Testis (tissue), 3 donors: ENCODE data around the gene KRTAP5-6. TPM values are rescaled to one million over a fixed set of nuclear protein-coding genes. Genes with fewer than 3 reads are reported as not detected.

Experiments used
- DNase-seq: peaks from one replicate; pipeline ENCODE4 v3.0.0-alpha.2; 2019
- H3K27ac ChIP-seq, 2 donors: fragments of 200-600 bp; sonication (generic); one replicate each; pipeline ENCODE4 v1.5.1; 2019
- H3K27me3 ChIP-seq: fragments of 200-600 bp; sonication (generic); one replicate; pipeline ENCODE4 v1.5.1; 2019
- H3K36me3 ChIP-seq: fragments of 200-600 bp; sonication (generic); one replicate; pipeline ENCODE4 v1.5.1; 2017; ENCODE audit warnings: low read depth; ENCODE audit errors: missing control alignments
- H3K4me1 ChIP-seq: fragments of 200-600 bp; sonication (generic); one replicate; pipeline ENCODE4 v1.5.1; 2019
- H3K4me3 ChIP-seq, 2 donors: fragments of 200-600 bp; sonication (generic); one replicate each; pipeline ENCODE4 v1.5.1; 2017 to 2019
- H3K9me3 ChIP-seq: fragments of 200-600 bp; sonication (generic); one replicate; pipeline ENCODE4 v1.5.1; 2017
- CTCF ChIP-seq, 3 experiments: fragments of 450-650 bp in 2 of 3; fragments of 200-600 bp in 1 of 3; sonication (generic) in 1 of 3; IDR thresholded peaks; one replicate each; pipeline ENCODE4 v1.5.1; 2016 to 2019; ENCODE audit warnings: antibody characterized with exemption in 3 of 3, mild to moderate bottlenecking in 2 of 3, moderate library complexity in 1 of 3
- POLR2A ChIP-seq: fragments of 450-650 bp; IDR thresholded peaks from one replicate; pipeline ENCODE4 v1.6.1; 2017; ENCODE audit warnings: antibody characterized with exemption, mild to moderate bottlenecking, moderate library complexity
- WGBS, 2 donors: methylation state at CpG; one replicate each; pipeline ENCODE4 v1.1.5; 2018; 5-methylcytosine and 5-hydroxymethylcytosine counted together
- intact Hi-C: fragments of 100-400 bp; cut with DNase I; formaldehyde crosslinking; loops from one replicate; pipeline ENCODE4 v1.15.1; 2023; ENCODE audit warnings: low total_unique reads
- polyA plus RNA-seq: library from polyadenylated mRNA; stranded (reverse); fragments of 350-450 nt; fragmentation: Illumina TruSeq; extraction: RNeasy Lipid Tissue Mini Kit (QIAGEN cat#74804); gene quantifications from one replicate; pipeline ENCODE4 v1.2.3, GENCODE V29; 2014; ENCODE audit warnings: low read depth, low replicate concordance; ENCODE audit not compliant: insufficient read depth
- total RNA-seq, 2 donors: library from RNA; depleted of rRNA; stranded (reverse); fragments of >200 nt; gene quantifications; one replicate each; pipeline ENCODE4 v1.2.3, GENCODE V29; 2016

Gene KRTAP5-6
- total and polyA plus RNA-seq, 3 donors from 2014 or later, result not detected

GRCh38 chr11:1733716-1734640 lies 37.0 kb downstream of the KRTAP5-6 start:
- H3K4me3 ChIP-seq, result no peak overlapping the region
- TF ChIP-seq POLR2A (no peak), CTCF (IDR thresholded peaks at IDR 0.05) (no peak)
- H3K4me1 ChIP-seq, result no peaks in the 10 kb centered on the region
- 73 to 84% methylated on average over 28 of the region's 28 CpGs for WGBS, 2 donors
- H3K36me3 ChIP-seq, result no peaks in the 10 kb centered on the region
- no peaks in the 10 kb centered on the region for H3K9me3 ChIP-seq
- no peak overlapping the region for H3K27ac ChIP-seq
- no peaks in the 10 kb centered on the region for H3K27me3 ChIP-seq
- no peak for DNase-seq
- intact Hi-C loops, result no loop called here

GRCh38 chr11:1734641-1735081 lies 37.7 kb downstream of the KRTAP5-6 start:
- WGBS, 2 donors, result 67 to 73% methylated on average over 6 to 10 of the region's 10 CpGs
- intact Hi-C loops, result no loop called here
- no peaks in the 10 kb centered on the region for H3K27me3 ChIP-seq

DNA sequence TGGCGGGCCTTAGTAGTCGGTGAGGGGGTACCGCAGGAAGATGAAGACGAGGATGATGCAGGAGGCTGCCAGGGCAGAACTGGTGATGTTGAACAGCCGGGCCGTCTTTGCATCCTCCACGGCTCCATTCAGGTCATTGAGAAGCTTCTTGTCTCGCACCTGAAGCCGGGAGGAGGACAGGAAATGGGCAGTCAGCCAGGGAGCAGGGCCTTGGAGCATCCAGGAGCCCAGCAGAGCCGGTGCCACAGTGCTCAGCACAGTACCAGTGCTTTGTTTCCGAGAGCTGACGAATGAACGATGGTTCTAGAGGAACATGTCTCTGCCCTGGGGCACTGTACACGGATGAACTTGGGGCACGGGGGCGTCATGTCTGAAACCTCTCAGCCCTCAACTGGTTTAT lies 38.3 kb downstream of the KRTAP5-6 start:
- intact Hi-C loops, result no loop called here
- TF ChIP-seq POLR2A (no peak), CTCF (IDR thresholded peaks at IDR 0.05) (no peak)
- 75 to 85% methylated on average over 16 of the region's 16 CpGs for WGBS, 2 donors
- no peak for DNase-seq
- Histone ChIP-seq H3K27me3 (no peaks in the 10 kb centered on the region), H3K9me3 (no peaks in the 10 kb centered on the region), H3K4me1 (no peaks in the 10 kb centered on the region), H3K27ac (no peak overlapping the region), H3K4me3 (no peak overlapping the region), H3K36me3 (no peaks in the 10 kb centered on the region)

More at GRCh38 chr11:1734641-1735081, 37.7 kb downstream of the KRTAP5-6 start:
- Histone ChIP-seq H3K4me3 (no peak overlapping the region), H3K9me3 (no peaks in the 10 kb centered on the region), H3K36me3 (no peaks in the 10 kb centered on the region), H3K4me1 (no peaks in the 10 kb centered on the region), H3K27ac (no peak overlapping the region)
- TF ChIP-seq POLR2A (no peak), CTCF (IDR thresholded peaks at IDR 0.05) (no peak)
- DNase-seq, result no peak

DNA sequence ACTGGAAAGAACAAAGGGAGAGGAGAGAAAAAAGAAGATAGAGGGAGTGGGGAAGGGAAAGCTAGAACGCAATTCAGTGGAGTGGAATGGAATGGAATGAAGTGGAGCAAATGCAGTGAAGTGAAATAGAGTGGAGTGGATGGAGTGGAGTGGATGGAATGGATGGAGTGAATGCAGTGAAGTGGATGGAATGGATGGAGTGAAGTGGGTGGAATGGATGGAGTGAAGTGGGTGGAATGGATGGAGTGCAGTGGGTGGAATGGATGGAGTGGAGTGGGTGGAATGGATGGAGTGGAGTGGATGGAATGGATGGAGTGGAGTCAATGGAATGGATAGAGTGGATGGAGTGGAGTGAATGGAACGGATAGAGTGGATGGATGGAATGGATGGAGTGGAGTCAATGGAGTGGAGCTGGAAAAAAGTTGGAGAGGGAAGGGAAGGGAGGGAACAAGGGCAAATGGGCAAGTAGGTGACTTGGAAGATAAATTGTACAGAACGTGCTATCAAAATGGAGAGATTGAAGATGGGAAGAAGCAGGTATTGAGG lies 39.5 kb downstream of the KRTAP5-6 start:
- no peak for DNase-seq
- H3K27ac ChIP-seq, result no peak overlapping the region
- 61 to 64% methylated on average over 3 of the region's 3 CpGs for WGBS, 2 donors
- intact Hi-C loops, result no loop called here
- H3K4me3 ChIP-seq, result no peak overlapping the region
- no peaks in the 10 kb centered on the region for H3K27me3 ChIP-seq
- H3K4me1 ChIP-seq, result no peaks in the 10 kb centered on the region
- no peaks in the 10 kb centered on the region for H3K36me3 ChIP-seq
- TF ChIP-seq POLR2A, result no peak
- no peak for TF ChIP-seq CTCF (IDR thresholded peaks at IDR 0.05)
- H3K9me3 ChIP-seq, result no peaks in the 10 kb centered on the region
